GM21619 (cell line): ENCODE results near the gene PKDCC.
A peak's percentile ranks its signal among the peaks of the same experiment; 100 is the strongest.

ENCODE experiments used
- ATAC-seq: cut with Tn5 transposase; IDR thresholded peaks from one replicate; pipeline ENCODE4 v1.9.1; 2021; ENCODE audit not compliant: unreplicated experiment

PKDCC gene

GRCh38 chr2:42047488-42048298, at the start of gene PKDCC:
PKDCC (plus strand) TSS chr2:42048021; CDS start chr2:42048200, 179 bp downstream.
- peak; percentile 54 for ATAC-seq

DNA sequence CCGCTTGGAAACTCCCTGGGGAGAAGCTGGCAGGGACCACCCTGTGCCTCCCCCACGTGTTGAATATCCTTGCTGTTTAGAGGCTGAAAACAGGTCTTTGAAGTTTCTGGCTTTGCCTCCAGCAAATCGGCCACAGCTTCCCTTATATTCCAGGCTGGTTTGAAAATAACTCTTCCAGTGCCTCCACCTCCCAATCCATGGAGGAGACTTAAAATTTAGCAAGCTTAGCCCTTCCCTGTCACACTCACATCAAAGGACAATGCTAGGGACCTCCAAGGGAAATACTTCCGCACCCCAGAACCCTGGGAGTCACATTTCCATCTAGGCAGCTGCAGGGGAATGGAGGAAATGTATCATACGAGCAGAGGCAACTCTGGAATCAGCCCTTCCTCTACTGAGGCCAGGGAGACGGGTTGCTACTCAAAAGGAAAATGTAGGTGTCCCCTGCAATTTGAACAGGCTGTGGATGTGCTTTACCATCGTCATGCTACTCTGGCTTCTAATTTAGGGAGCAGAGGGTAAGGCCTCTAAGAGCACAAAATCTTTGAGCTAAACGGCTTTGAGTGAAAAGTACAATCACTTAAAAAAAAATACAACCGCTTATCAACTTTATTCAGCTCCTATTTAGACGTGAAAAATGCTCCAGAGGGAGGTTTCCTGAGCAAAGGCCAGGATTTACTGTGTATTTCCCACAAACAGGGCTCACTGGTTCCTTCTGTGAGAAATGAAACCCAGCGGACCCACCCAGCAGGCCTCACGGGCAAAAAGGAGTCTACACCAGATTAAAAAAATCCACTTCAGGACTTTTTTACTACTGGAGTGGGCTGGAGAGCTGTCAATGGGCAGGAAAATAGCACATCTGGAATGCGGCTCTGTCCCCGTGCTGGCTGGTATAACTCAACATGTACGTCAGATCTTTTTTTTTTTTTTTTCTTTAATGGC, 49.4 kb upstream of the PKDCC start:
- ATAC-seq: no peak

DNA sequence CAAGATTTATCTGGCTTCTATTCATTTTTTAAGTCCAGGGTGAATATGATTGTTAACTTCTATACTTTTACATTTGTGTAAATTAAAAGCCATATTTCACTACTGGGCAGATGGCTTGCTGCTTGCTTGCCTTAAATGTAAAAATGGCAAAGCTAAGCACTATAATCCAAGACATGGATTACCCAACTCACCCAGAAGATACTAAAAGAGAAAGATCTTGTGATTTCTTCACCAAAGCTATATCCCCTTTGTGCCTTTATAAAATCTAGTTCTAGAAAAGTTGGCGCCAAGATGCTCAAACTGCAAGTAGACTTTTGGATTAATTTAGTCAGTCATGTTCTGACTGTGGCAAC, 48.7 kb upstream of the PKDCC start:
- ATAC-seq: no peak

DNA sequence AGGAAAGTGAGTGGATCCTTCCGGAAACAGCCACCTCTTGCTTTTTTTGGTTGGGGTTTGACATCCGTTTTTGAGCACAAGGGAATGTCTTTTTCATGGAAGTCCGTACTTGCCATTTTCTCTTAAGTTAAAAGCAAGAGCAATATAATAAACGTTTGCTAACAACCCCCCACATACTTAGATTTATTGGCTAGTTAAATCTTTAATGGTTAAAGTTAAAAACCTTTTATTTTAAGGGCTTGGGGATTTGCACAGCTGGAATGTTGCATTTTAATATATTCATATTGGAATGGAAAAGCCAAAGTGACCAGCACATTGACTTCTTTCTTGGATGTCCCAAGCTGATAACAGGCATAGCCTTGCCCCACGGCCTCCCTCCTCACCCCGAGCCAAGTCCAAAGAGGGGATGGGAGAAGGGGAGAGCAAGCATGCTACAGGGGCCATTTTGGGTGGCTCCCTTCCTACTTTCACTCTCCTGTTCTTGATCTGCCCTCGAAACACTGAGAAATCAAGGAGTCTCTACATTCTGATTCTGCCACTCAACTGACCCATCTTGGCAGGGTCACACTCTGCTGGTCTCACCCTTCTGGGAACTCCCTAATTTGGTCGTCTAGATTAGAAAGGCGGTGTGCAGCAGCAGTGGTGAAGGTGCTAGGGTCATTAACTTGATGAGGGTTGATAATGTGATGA, 48.1 kb upstream of the PKDCC start:
- ATAC-seq: no peak

- ATAC-seq: no peak
These were observed 46.1 kb upstream of the PKDCC start for GRCh38 chr2:42001711-42002201.

- ATAC-seq: no peak
These were observed 40.3 kb upstream of the PKDCC start for GRCh38 chr2:42007551-42007950.

DNA sequence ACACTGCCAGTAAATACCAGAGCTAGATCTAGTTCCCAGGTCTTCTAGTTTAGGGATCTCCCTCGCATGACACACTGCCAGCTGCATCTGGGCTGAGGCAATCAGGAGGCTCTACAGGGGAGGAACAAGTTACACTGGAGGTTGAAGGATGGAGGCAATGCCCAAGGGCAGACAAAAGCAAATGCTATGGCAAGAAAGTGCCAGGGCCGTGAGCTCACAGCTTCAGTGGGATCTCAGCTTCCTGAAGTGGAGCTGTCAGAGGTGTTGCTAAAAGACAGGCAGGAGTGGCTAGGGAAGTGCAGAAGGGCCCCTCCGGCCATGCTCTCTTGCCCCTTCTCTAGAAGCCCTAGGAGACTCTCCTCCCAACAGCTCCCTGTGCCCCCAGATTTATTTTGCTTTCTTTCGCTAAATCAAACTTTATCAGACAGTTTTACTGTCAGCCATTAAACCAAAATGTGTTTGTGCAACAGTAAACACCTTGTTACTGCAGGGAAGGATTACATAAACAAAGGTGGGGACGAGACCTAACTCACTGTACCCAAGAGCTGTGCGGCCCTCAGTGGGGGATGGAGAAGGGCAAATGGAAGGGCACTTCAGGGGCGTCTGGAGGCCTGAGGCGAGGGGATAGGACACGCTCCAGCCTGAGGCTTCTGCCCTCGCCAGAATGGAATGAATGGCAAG, 39.4 kb upstream of the PKDCC start:
- ATAC-seq: no peak

- ATAC-seq: no peak
These were observed 37.9 kb upstream of the PKDCC start for GRCh38 chr2:42009657-42010580.

DNA sequence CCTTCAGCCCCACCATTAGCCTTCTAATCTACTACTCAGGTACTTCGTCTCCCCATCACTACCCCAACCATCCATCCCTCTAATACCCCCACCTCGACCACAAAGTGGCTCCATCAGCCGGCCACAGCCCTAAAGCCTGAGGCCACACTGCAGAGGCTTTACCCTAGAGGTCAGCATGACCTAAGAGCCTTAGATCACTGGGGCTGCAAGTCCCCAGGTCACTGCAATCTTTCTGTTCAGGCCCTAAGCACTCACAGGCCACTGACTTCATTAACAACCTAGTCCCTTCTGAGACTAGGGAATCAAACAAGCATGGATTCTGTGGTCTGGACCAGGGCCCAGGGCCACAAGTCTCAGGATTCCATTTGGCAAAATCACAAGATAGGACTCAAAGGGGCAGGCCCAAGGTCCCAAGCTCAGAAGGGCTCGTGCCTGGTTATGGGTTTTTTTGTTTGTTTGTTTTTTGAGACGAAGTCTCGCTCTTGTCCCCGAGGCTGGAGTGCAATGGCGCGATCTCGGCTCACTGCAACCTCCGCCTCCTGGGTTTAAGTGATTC, 37.0 kb upstream of the PKDCC start:
- no peak for ATAC-seq

- ATAC-seq: no peak
These were observed 35.7 kb upstream of the PKDCC start for GRCh38 chr2:42012137-42012536.

GRCh38 chr2:42012651-42013050, 35.2 kb upstream of the PKDCC start:
- no peak for ATAC-seq

DNA sequence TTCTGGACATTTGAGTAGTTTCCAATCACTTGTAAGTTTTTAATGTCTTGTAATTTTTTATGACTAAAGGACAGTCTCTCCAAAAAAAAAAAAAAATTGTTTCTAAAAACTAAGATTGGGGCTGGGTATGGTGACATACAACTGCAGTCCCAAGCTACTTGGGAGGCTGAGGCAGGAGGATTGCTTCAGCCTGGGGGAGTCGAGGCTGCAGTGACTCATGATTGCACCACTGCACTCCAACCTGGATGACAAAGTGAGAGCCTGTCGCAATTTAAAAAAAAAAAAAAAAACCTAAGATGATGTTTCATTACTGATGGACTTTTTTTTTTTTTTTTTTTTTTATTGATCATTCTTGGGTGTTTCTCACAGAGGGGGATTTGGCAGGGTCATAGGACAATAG, 34.4 kb upstream of the PKDCC start:
- ATAC-seq: no peak

GRCh38 chr2:42021464-42021863, 26.4 kb upstream of the PKDCC start:
- ATAC-seq: no peak

- no peak for ATAC-seq
These were observed 22.7 kb upstream of the PKDCC start for GRCh38 chr2:42025151-42025582.

DNA sequence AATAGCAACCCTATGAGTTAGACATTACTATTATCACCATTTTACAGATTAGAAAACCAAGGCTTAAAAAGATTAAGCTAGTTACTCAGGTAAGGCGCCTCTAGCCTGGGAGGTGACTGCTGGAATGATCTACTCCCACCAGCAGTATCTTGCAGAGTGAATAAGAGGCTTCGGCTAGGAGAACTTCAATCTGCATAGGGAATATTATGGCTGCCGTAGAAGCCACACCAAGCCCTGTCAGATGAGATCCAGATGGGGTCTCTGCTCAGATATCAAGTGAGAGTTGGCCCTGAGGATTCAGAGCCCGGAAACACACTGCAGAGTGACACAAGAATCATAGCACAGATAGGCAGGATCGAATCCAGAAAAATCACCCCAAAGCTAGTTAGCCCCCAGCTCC, 21.5 kb upstream of the PKDCC start:
- ATAC-seq: no peak

- peak; percentile 79 for ATAC-seq
These were observed 19.2 kb upstream of the PKDCC start for GRCh38 chr2:42028571-42029148.

DNA sequence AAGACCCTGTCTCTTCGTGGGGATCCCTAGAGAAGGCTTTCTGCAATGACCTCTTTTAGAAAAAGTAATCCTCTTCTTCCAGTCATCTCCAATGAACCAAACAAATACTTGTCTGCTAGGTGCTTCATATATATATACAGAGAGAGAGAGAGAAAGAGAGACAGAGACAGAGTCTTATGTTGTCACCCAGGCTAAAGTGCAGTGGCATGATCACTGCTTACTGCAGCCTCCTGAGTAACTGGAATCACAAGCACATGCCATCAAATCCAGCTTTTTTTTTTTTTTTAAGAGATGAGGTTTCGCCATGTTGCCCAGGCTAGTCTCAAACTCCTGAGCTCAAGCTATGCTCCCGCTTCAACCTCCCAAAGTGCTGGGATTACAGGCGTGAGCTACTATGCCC, 18.6 kb upstream of the PKDCC start:
- no peak for ATAC-seq

DNA sequence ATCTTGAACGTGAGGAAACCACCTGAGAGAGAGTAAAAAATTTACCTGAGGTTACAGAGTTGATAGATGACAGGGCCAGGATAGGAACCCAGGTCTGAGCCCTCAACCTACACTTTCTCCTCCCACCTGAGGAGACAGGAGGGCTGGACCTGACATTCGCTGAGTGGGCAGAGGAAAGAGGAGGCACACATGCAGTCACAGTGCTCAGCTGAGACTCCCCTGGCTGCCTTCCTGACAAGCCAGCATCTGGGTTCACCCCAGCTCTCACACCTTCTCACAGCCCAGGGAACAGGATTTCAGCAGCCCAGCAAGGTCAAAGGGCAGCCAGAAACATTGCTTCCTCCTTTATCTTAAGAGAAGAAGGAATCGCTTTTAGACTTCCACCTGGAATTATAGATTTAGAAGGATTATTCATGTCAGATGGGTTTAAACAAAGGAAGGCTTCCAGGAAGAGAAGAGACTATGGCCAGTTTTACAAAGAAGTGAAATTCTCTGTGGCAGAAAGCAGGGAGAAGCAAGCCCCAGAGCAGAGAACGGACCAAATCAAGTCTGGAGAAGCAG, 18.1 kb upstream of the PKDCC start:
- no peak for ATAC-seq
